ENCODE data around the gene POTEI.
"Not testable (repeated sequence)": the region's sequence is repeated elsewhere in the genome, so short reads cannot be mapped to it uniquely, and the experiment has no call there.

Gene POTEI

DNA sequence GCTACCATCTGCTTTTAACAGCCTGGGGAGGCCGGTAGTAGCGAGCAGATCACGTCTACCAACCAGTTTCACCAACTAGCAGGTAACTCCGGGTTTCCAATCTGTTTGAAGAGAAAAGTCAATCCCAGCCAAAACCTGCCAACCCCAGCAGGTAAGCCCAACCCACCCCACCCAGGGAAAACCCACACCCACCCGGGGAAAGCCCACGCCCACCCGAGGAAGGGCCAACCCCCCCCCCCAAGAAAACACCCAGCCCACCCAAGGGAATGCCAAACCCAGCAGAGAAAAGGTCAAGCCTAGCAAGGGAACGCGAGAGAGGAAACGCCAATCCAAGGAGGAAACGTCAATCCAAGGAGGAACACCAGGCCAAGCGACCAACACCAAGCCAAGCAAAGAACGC lies at the start of gene POTEI:
TSS of gene POTEI (minus strand) at position 101 of the 400 bp plus-strand sequence. CDS start at position 8, 93 bp downstream.
- DNase-seq = not testable (repeated sequence)

DNA sequence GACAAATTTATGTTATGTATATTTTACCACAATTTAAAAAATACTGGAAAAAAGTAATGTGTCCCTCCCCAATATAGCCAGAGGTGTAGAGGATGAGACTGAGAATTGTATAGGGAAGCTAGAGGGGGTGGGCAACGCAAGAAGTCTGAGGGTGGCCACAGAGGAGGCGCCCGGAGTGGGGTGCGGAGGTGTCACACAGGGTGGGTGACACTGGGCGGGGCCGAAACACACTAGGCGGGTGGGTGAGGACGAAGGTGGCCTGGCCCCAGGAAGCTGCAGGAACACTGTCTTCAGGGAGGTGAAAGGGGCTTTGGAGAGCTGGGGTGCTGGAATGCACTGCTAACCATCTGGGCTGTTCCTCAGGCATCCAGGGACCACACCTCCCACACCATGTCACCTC lies 47.3 kb upstream of the POTEI start:
- DNase-seq = not testable (repeated sequence)

DNA sequence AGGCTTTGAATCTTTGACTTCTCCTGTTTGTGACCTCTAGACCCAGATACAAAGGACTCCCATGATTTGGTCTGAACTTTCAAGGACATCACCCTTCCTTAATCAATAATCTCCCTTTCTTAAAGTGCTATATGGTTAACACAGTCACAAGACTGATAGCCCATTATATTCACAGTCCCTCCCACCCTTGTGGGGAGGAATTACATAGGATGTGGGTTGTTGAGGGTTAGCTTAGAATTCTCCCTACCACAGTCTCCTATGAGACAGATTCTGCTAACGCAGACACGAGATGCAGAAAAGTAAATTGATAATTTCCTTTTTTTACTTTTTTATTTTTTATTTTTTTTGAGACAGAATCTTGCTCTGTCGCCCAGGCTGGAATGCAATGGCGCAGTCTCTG lies 45.0 kb upstream of the POTEI start:
- DNase-seq = not testable (repeated sequence)

- DNase-seq = not testable (repeated sequence)
Observed at GRCh38 chr2:130549475-130549874, 40.3 kb upstream of the POTEI start.

GRCh38 chr2:130548418-130548817 lies 39.3 kb upstream of the POTEI start:
- not testable (repeated sequence) for DNase-seq

DNA sequence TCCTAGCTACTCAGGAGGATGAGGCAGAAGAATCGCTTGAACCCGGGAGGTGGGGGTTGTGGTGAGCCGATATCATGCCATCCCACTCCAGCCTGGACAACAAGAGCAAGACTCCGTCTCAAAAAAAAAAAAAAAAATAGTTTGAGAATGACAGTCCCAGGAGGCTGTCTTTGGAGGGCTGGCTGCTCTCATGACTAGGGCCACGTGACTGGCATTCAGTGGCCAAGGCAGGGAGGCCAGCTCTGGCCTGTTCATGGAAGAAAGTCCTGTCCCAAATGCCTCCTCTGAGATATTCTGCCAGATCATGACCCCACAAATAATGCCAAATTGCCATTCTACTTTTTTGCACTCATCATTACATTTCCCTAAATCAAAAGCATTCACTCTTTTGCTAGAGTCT lies 35.9 kb upstream of the POTEI start:
- not testable (repeated sequence) for DNase-seq

DNA sequence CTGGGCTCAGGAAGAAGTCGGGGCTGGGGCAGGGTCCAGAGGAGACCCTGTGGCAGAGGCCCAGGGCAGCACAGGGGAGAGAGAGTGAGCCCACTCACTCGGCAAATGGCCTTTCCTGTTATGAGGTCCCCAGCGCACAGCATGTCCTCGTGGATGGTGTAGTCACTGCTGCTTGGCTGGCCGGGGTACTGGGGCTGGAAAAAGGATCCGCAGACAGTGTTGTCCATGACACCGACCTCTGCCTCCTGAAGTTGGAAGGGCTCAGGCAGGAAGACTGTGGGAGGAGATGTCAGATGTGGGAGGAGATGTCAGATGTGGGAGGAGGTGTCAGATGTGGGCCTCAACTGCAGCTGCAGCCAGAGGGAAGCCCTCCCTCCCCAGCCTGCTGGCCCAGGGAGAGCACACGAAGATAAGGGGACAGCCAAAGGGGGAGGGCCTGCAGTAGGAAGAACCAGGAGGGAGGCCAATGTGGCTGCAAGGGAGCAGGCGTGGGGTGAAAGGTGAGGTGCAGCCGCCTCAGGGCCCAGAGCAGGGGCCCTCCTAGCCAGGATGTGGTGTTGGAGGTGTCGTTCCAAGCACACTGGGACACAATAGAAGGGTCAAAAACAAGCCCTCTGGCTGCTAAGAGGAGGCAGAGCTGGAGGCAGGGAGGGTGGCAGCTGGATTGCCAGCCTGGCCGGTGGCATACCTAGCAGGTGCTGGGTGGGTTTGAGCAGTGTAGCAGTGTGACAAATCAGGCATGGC lies 34.8 kb upstream of the POTEI start:
- not testable (repeated sequence) for DNase-seq

GRCh38 chr2:130542789-130543188 lies 33.7 kb upstream of the POTEI start:
- not testable (repeated sequence) for DNase-seq

DNA sequence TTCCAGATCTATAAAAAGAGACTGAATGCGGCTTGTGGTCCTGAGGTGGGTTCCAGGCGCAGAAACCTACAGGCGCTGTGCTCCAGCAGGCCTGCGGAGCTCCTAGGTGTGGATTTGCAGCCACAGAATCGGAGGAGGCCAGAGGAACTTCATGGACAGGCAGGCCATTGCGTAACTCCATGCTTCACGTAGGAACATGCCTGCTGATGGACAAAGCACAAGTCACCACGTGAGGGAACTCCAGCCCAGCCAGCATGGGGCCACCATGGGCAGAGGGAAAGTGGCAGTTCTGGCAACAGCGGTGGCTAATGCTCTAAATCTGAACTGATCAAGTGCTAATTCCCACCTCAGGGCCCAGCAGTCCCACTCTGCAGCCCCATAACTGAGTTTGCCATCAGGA lies 29.1 kb upstream of the POTEI start:
- DNase-seq = not testable (repeated sequence)

- DNase-seq = not testable (repeated sequence)
Observed at GRCh38 chr2:130536654-130537053, 27.5 kb upstream of the POTEI start.

- DNase-seq = not testable (repeated sequence)
Observed at GRCh38 chr2:130531672-130532071, 22.5 kb upstream of the POTEI start.

DNA sequence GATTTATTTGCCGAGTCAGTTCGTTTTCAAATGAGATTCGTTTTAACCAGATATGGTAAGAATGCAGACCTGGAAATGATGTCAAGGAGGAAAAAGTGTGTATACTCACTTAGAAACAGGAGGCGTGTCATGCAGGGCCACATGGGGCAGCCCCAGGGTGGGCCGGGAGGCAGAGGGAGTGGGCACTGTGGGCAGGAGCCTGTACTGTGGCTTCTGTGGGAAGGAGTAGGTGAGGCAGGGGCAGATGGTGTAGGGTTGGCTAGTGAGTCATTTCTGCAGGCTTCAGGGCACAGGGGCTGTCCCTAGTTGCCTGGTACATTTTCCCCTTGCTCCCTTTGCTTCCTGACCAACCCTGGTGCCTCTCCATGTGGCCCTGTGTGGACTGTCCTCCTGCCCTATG lies 22.1 kb upstream of the POTEI start:
- DNase-seq = not testable (repeated sequence)

DNA sequence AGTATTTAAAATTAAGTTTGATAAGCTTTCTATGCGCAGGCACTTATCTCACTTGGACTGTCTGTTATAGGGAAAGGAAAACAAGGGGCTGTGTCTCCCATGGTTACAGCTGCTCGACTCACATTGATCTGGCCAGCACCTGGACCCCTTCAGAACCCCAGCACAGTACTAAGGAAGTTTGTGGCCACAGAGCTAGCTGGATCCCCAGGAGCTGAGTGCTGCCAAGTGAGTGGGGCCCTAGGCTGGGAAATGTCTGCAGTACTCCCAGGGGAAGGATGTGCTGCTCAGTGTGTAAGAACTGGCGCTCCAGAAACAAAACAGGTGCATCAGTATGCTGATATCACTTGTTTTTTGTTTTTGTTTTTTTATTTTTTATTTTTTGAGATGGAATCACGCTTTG lies 21.1 kb upstream of the POTEI start:
- not testable (repeated sequence) for DNase-seq

DNA sequence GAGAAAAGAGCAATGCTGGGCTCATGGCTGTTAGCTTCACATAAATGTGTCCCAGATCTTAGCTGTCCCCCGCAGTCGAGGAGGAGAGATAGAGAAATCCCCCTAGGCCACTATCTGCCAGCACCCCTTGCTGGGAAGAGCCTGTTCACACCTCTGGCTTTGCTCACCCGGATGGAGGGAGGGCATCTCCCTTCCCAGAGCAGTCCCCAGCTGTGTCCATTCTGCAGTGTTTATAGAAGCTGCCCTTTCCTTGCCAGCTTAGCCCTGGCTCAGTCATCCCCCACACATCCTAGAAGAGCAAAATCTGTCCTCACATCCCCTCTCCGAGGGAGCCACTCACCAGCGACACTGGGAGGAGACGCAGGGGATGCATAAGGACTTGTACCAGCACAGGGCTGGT lies 20.4 kb upstream of the POTEI start:
- not testable (repeated sequence) for DNase-seq

DNA sequence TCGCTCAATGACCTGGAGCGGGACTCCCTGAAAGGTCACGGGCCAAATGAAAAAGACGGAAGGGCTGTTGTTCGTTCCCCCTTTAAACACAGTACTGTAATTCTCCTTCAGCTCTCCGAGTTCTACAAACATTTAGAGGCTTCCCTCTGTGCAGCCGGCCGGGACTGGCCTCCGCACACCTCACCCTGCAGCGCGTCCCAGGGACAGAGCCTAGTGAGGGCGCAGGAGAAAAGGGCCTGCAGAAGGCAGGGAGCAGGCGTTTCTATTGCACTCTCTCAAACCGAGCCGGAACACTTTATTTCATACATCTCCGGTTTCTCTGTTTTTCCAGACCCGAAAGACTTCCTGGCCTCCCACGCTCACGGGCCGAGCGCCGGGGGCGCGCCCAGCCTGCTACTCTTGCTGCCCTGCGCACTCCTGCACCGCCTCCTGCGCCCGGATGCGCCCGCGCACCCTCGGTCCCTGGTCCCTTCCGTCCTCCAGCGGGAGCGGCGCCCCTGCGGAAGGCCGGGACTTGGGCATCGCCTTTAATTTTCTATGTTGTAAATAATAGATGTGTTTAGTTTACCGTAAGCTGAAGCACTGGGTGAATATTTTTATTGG lies 18.3 kb upstream of the POTEI start:
- DNase-seq = not testable (repeated sequence)

DNA sequence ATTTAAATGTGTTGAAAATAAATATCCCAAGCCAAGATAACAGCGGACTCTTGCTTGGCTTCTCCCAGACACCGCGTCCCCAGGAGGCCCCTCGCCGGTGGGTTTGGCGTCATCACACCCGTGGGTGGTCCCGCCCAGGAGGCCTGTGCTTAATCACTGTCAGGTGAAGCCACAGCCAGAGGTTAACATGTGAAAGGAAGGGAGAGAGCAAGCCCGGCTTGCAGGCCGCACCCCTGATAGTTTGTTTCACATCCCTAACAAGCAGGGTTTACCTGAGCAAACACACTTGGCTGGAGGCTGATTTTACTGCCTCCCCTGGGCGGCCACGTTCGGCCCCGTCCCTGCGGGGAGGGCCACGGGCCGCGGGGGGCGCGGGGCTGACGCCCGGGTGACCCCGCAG lies 13.3 kb upstream of the POTEI start:
- not testable (repeated sequence) for DNase-seq

DNA sequence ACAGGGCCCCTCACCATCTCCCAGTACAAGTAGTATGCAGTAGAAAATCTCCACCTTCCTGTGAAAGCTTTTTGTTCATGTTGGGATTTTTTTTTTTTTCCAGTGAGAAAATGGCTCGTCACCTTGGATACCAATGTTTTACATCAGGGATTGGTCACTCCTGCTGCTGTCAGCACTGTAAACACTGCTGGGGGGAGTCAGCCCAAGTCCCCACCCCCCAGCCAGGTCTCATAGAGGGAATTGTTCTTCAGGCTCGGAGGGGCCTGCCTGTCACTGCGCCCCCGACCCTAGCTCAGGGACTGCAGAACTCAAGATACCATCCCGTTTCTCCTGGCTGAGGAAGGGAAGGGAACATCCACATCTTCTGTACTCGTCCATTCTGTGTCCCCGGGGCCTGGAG lies 11.9 kb upstream of the POTEI start, which contains the start of gene CFC1B:
TSS of gene CFC1B (plus strand) at position 231 of the 400 bp plus-strand sequence. CDS start 263 bp downstream, outside the sequence.
- not testable (repeated sequence) for DNase-seq

- DNase-seq = not testable (repeated sequence)
Observed at GRCh38 chr2:130518516-130519106, 9.5 kb upstream of the POTEI start.

- not testable (repeated sequence) for DNase-seq
Observed at GRCh38 chr2:130511747-130512451, 2.8 kb upstream of the POTEI start.

DNA sequence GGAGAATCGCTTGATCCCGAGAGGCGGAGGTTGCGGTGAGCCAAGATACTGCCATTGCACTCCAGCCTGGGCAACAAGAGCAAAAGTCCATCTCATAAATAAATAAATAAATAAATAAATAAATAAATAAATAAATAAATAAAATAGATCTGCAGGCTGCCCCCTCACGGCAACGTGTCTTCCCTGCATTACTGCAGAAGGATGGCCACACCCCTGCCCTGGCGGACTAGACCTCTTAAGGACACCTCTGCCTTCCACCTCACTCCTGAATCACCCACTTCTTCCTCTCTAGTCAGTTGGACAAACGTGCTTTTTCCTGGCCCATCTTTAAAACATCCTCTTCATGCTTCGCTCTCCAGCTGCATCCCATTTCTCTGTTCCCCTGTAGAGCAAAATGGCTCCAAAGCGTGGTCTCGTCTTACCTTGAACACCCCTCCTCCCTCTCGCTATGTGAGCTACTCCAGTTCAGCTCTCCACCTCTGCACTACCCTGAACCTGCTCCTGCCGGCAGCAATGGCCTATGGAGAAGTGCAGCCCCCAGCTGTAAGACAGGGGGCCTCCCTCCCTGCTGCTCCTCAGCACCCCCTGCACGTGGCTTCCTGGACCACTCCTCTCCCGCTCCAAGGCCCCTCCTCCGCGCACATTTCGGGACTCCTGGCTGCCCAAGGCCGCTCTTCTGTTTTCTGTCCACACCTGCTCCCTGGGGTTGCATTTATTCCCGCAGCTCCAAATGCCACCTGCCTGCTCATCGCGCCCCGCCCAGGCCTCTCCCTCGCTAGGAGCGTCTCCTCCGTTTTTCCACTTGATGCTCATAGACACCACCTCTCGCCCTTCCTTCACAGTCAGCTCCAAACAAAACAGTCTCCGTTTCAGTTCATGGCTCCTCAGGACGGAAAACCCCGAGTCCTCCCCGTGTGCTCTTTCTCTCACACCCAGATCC lies 1.9 kb upstream of the POTEI start:
- DNase-seq = not testable (repeated sequence)

GRCh38 chr2:130491073-130491472 lies 18.1 kb downstream of the POTEI start:
- not testable (repeated sequence) for DNase-seq

GRCh38 chr2:130455413-130455812 lies 53.7 kb downstream of the POTEI start:
- DNase-seq = not testable (repeated sequence)
